ENCODE measurements around the gene SLC9A9. TPM values are rescaled to one million over a fixed set of nuclear protein-coding genes. Genes with fewer than 3 reads are reported as not detected.

Gene SLC9A9
- total and polyA plus RNA-seq, 2 of the 8 experiments (the other 6 are each of a cell fraction or from before 2014, with no cell fraction given), result 0.48 to 1.1 TPM

DNA sequence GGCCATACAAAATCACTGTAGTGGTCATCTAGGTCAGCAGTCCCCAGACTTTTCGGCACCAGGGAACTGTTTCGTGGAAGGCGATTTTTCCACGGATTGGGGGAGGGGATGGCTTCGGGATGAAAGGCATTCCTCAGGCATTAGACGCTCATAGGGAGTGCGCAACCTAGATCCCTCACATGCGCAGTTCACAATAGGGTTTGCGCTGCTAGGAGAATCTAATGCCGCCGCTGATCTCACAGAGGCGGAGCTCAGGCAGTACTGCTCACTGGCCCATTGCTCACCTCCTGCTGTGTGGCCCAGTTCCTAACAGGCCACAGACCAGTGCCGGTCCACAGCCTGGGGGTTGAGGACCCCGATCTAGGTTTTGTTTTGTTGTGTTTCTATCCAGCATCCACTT lies 200.1 kb downstream of the SLC9A9 start (continued):
- TF ChIP-seq, protein P1, sequence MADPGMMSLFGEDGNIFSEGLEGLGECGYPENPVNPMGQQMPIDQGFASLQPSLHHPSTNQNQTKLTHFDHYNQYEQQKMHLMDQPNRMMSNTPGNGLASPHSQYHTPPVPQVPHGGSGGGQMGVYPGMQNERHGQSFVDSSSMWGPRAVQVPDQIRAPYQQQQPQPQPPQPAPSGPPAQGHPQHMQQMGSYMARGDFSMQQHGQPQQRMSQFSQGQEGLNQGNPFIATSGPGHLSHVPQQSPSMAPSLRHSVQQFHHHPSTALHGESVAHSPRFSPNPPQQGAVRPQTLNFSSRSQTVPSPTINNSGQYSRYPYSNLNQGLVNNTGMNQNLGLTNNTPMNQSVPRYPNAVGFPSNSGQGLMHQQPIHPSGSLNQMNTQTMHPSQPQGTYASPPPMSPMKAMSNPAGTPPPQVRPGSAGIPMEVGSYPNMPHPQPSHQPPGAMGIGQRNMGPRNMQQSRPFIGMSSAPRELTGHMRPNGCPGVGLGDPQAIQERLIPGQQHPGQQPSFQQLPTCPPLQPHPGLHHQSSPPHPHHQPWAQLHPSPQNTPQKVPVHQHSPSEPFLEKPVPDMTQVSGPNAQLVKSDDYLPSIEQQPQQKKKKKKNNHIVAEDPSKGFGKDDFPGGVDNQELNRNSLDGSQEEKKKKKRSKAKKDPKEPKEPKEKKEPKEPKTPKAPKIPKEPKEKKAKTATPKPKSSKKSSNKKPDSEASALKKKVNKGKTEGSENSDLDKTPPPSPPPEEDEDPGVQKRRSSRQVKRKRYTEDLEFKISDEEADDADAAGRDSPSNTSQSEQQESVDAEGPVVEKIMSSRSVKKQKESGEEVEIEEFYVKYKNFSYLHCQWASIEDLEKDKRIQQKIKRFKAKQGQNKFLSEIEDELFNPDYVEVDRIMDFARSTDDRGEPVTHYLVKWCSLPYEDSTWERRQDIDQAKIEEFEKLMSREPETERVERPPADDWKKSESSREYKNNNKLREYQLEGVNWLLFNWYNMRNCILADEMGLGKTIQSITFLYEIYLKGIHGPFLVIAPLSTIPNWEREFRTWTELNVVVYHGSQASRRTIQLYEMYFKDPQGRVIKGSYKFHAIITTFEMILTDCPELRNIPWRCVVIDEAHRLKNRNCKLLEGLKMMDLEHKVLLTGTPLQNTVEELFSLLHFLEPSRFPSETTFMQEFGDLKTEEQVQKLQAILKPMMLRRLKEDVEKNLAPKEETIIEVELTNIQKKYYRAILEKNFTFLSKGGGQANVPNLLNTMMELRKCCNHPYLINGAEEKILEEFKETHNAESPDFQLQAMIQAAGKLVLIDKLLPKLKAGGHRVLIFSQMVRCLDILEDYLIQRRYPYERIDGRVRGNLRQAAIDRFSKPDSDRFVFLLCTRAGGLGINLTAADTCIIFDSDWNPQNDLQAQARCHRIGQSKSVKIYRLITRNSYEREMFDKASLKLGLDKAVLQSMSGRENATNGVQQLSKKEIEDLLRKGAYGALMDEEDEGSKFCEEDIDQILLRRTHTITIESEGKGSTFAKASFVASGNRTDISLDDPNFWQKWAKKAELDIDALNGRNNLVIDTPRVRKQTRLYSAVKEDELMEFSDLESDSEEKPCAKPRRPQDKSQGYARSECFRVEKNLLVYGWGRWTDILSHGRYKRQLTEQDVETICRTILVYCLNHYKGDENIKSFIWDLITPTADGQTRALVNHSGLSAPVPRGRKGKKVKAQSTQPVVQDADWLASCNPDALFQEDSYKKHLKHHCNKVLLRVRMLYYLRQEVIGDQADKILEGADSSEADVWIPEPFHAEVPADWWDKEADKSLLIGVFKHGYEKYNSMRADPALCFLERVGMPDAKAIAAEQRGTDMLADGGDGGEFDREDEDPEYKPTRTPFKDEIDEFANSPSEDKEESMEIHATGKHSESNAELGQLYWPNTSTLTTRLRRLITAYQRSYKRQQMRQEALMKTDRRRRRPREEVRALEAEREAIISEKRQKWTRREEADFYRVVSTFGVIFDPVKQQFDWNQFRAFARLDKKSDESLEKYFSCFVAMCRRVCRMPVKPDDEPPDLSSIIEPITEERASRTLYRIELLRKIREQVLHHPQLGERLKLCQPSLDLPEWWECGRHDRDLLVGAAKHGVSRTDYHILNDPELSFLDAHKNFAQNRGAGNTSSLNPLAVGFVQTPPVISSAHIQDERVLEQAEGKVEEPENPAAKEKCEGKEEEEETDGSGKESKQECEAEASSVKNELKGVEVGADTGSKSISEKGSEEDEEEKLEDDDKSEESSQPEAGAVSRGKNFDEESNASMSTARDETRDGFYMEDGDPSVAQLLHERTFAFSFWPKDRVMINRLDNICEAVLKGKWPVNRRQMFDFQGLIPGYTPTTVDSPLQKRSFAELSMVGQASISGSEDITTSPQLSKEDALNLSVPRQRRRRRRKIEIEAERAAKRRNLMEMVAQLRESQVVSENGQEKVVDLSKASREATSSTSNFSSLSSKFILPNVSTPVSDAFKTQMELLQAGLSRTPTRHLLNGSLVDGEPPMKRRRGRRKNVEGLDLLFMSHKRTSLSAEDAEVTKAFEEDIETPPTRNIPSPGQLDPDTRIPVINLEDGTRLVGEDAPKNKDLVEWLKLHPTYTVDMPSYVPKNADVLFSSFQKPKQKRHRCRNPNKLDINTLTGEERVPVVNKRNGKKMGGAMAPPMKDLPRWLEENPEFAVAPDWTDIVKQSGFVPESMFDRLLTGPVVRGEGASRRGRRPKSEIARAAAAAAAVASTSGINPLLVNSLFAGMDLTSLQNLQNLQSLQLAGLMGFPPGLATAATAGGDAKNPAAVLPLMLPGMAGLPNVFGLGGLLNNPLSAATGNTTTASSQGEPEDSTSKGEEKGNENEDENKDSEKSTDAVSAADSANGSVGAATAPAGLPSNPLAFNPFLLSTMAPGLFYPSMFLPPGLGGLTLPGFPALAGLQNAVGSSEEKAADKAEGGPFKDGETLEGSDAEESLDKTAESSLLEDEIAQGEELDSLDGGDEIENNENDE (IDR thresholded peaks at IDR 0.05; ENCODE audit: insufficient replicate concordance, low read length), result no peak
- TF ChIP-seq, protein P2, sequence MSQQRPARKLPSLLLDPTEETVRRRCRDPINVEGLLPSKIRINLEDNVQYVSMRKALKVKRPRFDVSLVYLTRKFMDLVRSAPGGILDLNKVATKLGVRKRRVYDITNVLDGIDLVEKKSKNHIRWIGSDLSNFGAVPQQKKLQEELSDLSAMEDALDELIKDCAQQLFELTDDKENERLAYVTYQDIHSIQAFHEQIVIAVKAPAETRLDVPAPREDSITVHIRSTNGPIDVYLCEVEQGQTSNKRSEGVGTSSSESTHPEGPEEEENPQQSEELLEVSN (IDR thresholded peaks at IDR 0.05), result no peak
- TF ChIP-seq PHF8 (conservative IDR thresholded peaks at IDR 0.05; ENCODE audit: low read depth, low read length) (no peak), RFX5 (IDR thresholded peaks at IDR 0.05; ENCODE audit: borderline replicate concordance, low read depth, low read length) (no peak), NANOG (IDR thresholded peaks at IDR 0.05; ENCODE audit: insufficient read depth, low read depth, low read length, poor library complexity, severe bottlenecking) (no peak), BACH1 (IDR thresholded peaks at IDR 0.05; ENCODE audit: low read length) (no peak), KDM4A (IDR thresholded peaks at IDR 0.05; ENCODE audit: low read depth, low read length, severe bottlenecking) (no peak), TEAD4 (IDR thresholded peaks at IDR 0.05; ENCODE audit: low read depth, low read length) (no peak), SRF (IDR thresholded peaks at IDR 0.05; ENCODE audit: low read depth, low read length) (no peak)
